ENCODE results near the gene R3HDM2.
"Not testable (repeated sequence)": the region's sequence is repeated elsewhere in the genome, so short reads cannot be mapped to it uniquely, and the experiment has no call there.

R3HDM2 gene

GRCh38 chr12:57329219-57329618, 101.6 kb downstream of the R3HDM2 start:
- DNase-seq (ENCODE audit: low read depth in 2 of 2): no peak

DNA sequence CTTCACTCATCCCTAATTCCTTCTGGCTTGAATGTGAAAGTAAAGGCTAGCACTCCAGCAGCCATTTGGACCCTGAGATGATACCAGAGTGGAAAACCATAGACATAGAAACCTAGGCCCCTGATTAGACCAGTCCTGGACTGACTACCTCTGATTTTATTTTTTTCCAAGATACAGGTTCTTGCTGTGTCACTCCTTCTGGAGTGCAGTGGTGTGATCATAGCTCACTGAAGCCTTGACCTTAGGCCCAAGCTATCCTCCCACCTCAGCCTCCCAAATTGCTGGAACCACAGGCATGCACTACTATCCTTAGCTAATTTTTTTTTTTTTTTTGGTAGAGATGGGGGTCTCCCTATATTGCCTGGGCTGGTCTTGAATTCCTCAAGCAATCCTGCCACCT, 105.4 kb downstream of the R3HDM2 start:
- DNase-seq (ENCODE audit: low read depth in 2 of 2): no peak

GRCh38 chr12:57323416-57323815, 107.4 kb downstream of the R3HDM2 start:
- DNase-seq (ENCODE audit: low read depth in 2 of 2): no peak

GRCh38 chr12:57320639-57321038, 110.2 kb downstream of the R3HDM2 start:
- no peak for DNase-seq (ENCODE audit: low read depth in 2 of 2)

- DNase-seq (ENCODE audit: low read depth in 2 of 2): no peak
These were observed 111.0 kb downstream of the R3HDM2 start for GRCh38 chr12:57319678-57320469.

- DNase-seq (ENCODE audit: low read depth in 2 of 2): no peak
These were observed 115.2 kb downstream of the R3HDM2 start for GRCh38 chr12:57315681-57316080.

GRCh38 chr12:57312287-57312686, 118.6 kb downstream of the R3HDM2 start:
- DNase-seq (ENCODE audit: low read depth in 2 of 2): not testable (repeated sequence)

DNA sequence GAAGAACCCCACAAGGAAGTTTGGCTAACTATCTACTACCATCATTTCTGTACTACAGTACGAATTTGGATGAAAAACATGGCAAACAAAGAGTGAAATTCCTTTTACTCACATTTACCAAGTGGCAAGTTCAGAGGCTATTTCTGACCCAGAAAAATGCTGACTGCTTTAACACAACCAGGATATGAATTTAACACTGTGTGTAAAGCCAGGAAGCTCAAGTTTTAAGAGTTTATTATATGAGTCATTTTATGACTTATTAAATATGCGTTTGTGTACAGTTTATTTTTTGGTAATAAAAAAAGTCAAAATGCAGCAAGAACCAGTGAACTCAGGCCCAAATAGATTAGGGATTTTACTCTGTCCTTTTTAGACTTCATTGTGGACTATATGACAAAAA, 121.4 kb downstream of the R3HDM2 start:
- no peak for DNase-seq (ENCODE audit: low read depth in 2 of 2)

GRCh38 chr12:57300961-57301584, 129.8 kb downstream of the R3HDM2 start:
- DNase-seq (ENCODE audit: low read depth in 2 of 2): no peak

- DNase-seq (ENCODE audit: low read depth in 2 of 2): no peak
These were observed 131.3 kb downstream of the R3HDM2 start for GRCh38 chr12:57299514-57300016.

DNA sequence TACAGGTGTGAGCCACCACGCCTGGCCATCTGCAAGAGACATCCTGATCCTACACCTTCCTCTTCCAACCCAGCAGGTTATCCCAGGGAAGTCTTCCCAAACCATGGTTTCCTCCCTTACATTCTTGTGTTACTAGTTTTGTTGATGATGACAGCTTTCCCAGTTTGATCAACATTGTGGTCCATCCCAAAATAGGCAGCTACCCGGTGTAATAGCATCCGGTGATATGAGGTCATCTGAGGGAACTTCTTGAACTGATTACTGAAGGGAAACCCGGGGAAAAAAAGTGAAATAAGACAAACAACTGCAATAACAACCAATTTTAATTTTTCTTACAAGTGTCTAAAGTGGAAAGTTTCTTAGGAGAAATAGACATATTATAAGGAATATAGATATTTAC, 134.6 kb downstream of the R3HDM2 start:
- no peak for DNase-seq (ENCODE audit: low read depth in 2 of 2)

GRCh38 chr12:57282073-57282472, 148.8 kb downstream of the R3HDM2 start:
- not testable (repeated sequence) for DNase-seq (ENCODE audit: low read depth in 2 of 2)

GRCh38 chr12:57280211-57281062, 150.4 kb downstream of the R3HDM2 start:
- DNase-seq (ENCODE audit: low read depth in 2 of 2): peak; percentile 52 to 71

- DNase-seq (ENCODE audit: low read depth in 2 of 2): no peak
These were observed 152.1 kb downstream of the R3HDM2 start for GRCh38 chr12:57278465-57279381.

- DNase-seq (ENCODE audit: low read depth in 2 of 2): no peak
These were observed 153.8 kb downstream of the R3HDM2 start for GRCh38 chr12:57276935-57277563.

- DNase-seq (ENCODE audit: low read depth in 2 of 2): not testable (repeated sequence)
These were observed 154.6 kb downstream of the R3HDM2 start for GRCh38 chr12:57276233-57276632.

GRCh38 chr12:57273516-57273915, 157.3 kb downstream of the R3HDM2 start:
- no peak for DNase-seq (ENCODE audit: low read depth in 2 of 2)

DNA sequence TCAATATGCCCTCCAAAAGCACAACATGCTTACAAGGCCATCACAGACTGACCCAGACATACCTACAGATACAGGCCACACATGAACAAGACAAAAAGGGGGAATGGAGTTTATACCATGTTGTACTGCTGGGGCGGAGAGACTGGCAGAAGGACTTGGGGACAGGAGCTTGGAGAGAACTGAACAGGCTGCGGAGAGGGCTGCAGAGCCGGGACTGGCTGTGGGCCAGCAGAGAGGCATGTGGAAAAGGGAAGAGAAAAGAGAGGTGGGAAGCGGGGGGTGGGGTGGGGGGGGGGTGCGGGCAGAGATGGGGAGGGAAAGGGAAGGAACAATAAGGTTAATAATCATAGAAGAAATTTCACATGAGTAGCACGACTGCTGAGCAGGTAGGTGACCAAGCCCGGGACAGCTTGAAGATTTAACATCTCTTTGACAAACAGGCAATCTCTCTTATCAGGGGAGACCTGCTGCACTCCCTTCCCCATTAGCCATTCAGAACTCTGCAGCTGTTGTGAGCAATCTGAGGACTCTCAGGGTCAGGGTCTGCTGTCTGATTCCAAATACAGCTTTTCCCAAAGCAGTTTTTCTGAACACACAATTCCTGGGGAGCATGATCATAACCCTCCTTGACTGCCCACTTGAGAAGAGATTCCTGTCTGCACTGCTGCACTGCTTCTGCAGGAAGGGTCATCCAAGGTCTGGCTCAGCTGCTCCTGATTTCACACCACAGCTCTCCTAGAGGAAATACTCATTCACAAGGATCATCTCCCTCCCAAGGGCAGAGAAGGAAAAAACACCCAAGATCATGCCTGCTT, 158.3 kb downstream of the R3HDM2 start:
- DNase-seq (ENCODE audit: low read depth in 2 of 2): no peak

DNA sequence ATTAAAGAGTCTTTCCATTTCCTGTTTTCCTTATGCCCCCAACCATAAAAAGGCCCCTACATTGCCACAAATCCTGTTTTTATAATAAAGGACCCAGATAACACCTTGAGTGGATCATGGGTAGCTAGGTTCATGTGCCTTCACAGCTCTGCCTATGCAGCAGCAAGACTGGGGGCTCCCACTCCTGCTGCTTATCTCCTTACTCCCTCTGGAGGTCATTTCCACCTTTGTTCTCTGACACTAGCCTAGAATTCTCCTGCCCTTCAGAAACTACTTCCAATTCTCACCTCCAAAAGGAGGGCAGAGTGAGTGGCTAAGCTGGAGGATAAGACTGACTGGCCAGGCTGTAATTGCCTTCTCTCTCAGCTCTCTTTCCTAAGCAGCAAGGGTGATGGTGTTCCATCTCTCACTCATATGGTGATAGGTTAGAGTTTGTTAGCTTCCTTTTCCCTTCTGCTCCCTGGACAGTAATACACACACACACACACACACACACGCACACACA, 159.8 kb downstream of the R3HDM2 start:
- no peak for DNase-seq (ENCODE audit: low read depth in 2 of 2)

GRCh38 chr12:57268264-57268663, 162.6 kb downstream of the R3HDM2 start:
- DNase-seq (ENCODE audit: low read depth in 2 of 2): no peak

Data from activated CD8-positive, alpha-beta memory T cell treated with anti-CD3 and anti-CD28 coated beads for 4 hours (primary cell).